Pulmonary artery endothelial cell (primary cell): ENCODE data around the gene GCSAML. TPM values are rescaled to one million over a fixed set of nuclear protein-coding genes. Genes with fewer than 3 reads are reported as not detected.
"Not testable (repeated sequence)": the region's sequence is repeated elsewhere in the genome, so short reads cannot be mapped to it uniquely, and the experiment has no call there.

Experiments
- DNase-seq: peaks from one replicate; pipeline ENCODE4 v3.0.0-alpha.2; 2011; ENCODE audit warnings: low read depth, low spot score
- total RNA-seq: library from RNA; depleted of rRNA; stranded (reverse); fragments of >200 nt; gene quantifications from 2 replicates; pipeline ENCODE4 v1.2.3, GENCODE V29; 2014

Gene GCSAML
- total RNA-seq, result not detected in 2 replicates

- no peak for DNase-seq
Measured at GRCh38 chr1:247548769-247549182, at the start of gene GCSAML. TSS of gene GCSAML (plus strand) at chr1:247549134. CDS start at chr1:247549192, 58 bp downstream.

- DNase-seq, result no peak
Measured at GRCh38 chr1:247500865-247501264, 48.1 kb upstream of the GCSAML start.

GRCh38 chr1:247506831-247507230 is 42.1 kb upstream of the GCSAML start:
- no peak for DNase-seq

- DNase-seq, result no peak
Measured at GRCh38 chr1:247517795-247518612, 30.9 kb upstream of the GCSAML start.

- DNase-seq, result no peak
Measured at GRCh38 chr1:247518613-247518891, 30.4 kb upstream of the GCSAML start.

GRCh38 chr1:247521886-247522285 is 27.0 kb upstream of the GCSAML start:
- DNase-seq, result not testable (repeated sequence)

GRCh38 chr1:247528812-247529474 is 20.0 kb upstream of the GCSAML start:
- DNase-seq, result no peak

- no peak for DNase-seq
Measured at GRCh38 chr1:247529771-247530355, 19.1 kb upstream of the GCSAML start.

GRCh38 chr1:247530785-247531184 is 18.1 kb upstream of the GCSAML start:
- DNase-seq, result no peak

- no peak for DNase-seq
Measured at GRCh38 chr1:247531937-247532336, 17.0 kb upstream of the GCSAML start.

- DNase-seq, result no peak
Measured at GRCh38 chr1:247535402-247535801, 13.5 kb upstream of the GCSAML start.

- no peak for DNase-seq
Measured at GRCh38 chr1:247536340-247536739, 12.6 kb upstream of the GCSAML start, which contains the start of gene OR2C3. TSS of gene OR2C3 (minus strand) at chr1:247536440. CDS start at chr1:247532511, 3,929 bp downstream.

GRCh38 chr1:247538561-247538960 is 10.4 kb upstream of the GCSAML start:
- DNase-seq, result no peak

GRCh38 chr1:247539215-247539614 is 9.7 kb upstream of the GCSAML start:
- no peak for DNase-seq

GRCh38 chr1:247540581-247540980 is 8.4 kb upstream of the GCSAML start:
- DNase-seq, result no peak

GRCh38 chr1:247542811-247543210 is 6.1 kb upstream of the GCSAML start:
- DNase-seq, result no peak

GRCh38 chr1:247548092-247548491 is 842 bp upstream of the GCSAML start:
- no peak for DNase-seq

GRCh38 chr1:247551721-247552120 is 2.8 kb downstream of the GCSAML start:
- DNase-seq, result no peak

GRCh38 chr1:247552231-247552630 is 3.3 kb downstream of the GCSAML start:
- no peak for DNase-seq

GRCh38 chr1:247557926-247558674 is 9.2 kb downstream of the GCSAML start:
- no peak for DNase-seq

- no peak for DNase-seq
Measured at GRCh38 chr1:247561711-247562110, 12.8 kb downstream of the GCSAML start.

GRCh38 chr1:247562198-247562597 is 13.3 kb downstream of the GCSAML start:
- DNase-seq, result no peak
